AG04450 (cell line): Measurements from ENCODE around the gene RAD23B. TPM values are rescaled to one million over a fixed set of nuclear protein-coding genes. Genes with fewer than 3 reads are reported as not detected.

Source experiments
- CTCF ChIA-PET: fragments of 300-600, 350-600 bp; formaldehyde crosslinking; extraction: SDS; loops from one replicate; lab custom pipeline; 2022; ENCODE audit warnings: antibody characterized with exemption, inconsistent platforms; lab: Charles Lee
- POLR2A ChIA-PET: fragments of 350-600 bp; formaldehyde crosslinking; extraction: SDS; loops from one replicate; lab custom pipeline; 2021; ENCODE audit warnings: antibody characterized with exemption, inconsistent platforms; lab: Yijun Ruan, JAX
- DNase-seq: peaks from one replicate; pipeline ENCODE4 v3.0.0-alpha.2; 2011; ENCODE audit warnings: low read depth, low spot score
- H3K27ac ChIP-seq: one replicate; pipeline ENCODE4 v1.5.1; 2012; ENCODE audit warnings: low read depth, low read length, control low read depth
- H3K27me3 ChIP-seq: one replicate; pipeline ENCODE4 v1.6.0; 2012; ENCODE audit warnings: low read length; ENCODE audit not compliant: control insufficient read depth, insufficient read depth
- H3K4me3 ChIP-seq: 2 replicates; pipeline ENCODE4 v1.5.1; 2011; ENCODE audit warnings: mild to moderate bottlenecking, low read depth, low read length, control low read depth
- H3K9me3 ChIP-seq: 2 replicates; pipeline ENCODE4 v1.5.1; 2012; ENCODE audit warnings: low read length; ENCODE audit not compliant: control insufficient read depth, insufficient read depth
- polyA plus RNA-seq: library from polyadenylated mRNA; depleted of rRNA; stranded (reverse); fragments of >200 nt; gene quantifications from 2 replicates; pipeline ENCODE4 v1.2.3, GENCODE V29; 2011
- TF ChIP-seq, protein P1 (sequence below): IDR thresholded peaks from 2 replicates; pipeline ENCODE4 v1.5.1; 2011; ENCODE audit warnings: low read depth, low read length, control low read depth, inconsistent platforms

Gene RAD23B
- polyA plus RNA-seq, 1 experiment, result 224 TPM

DNA sequence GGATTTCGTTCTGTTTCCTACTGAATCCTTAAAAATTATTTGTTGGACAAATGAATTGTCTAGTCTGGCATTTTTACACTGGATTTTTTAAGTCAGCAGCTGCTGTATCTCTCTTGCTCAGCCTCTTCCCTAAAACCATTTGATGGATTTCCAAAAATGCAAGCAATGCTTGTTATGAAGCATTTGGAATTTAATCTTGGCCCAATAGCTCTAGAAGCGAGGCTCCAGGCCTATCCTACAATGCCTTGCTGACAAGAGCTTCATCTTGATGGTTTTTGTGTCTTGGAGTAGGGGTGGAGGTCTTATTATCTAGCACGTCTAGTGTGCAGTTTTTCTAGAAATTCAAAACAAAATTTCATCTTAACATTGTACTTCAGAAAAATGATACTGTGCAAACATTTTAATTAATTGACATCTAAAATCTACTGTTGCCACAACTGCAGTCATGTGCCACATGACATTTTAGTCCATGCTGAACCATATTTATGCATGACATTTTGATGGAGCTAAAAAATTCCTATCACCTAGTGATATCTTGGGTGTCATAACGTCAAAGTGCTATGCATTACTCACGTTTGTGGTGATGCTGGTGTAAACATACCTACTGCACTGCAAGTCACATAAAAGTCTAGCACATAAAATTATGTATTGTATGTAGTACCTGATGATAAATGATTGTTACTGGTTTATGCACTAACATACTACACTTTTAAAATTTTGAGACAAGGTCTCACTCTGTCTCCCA is 5.9 kb upstream of the RAD23B start:
- TF ChIP-seq, protein P1, sequence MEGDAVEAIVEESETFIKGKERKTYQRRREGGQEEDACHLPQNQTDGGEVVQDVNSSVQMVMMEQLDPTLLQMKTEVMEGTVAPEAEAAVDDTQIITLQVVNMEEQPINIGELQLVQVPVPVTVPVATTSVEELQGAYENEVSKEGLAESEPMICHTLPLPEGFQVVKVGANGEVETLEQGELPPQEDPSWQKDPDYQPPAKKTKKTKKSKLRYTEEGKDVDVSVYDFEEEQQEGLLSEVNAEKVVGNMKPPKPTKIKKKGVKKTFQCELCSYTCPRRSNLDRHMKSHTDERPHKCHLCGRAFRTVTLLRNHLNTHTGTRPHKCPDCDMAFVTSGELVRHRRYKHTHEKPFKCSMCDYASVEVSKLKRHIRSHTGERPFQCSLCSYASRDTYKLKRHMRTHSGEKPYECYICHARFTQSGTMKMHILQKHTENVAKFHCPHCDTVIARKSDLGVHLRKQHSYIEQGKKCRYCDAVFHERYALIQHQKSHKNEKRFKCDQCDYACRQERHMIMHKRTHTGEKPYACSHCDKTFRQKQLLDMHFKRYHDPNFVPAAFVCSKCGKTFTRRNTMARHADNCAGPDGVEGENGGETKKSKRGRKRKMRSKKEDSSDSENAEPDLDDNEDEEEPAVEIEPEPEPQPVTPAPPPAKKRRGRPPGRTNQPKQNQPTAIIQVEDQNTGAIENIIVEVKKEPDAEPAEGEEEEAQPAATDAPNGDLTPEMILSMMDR, result no peak
- H3K4me3 ChIP-seq, result no peak overlapping the region
- ChIA-PET POLR2A (interaction anchor here (1.1 kb wide), 3 partner anchors 17 to 28 kb away, joined by 4 to 6 read pairs (median 6); no protein-coding TSS in a partner anchor), CTCF (interaction anchor here (0.8 to 1.5 kb wide), 2 partner anchors 25 to 64 kb away, joined by 3 to 6 read pairs; no protein-coding TSS in a partner anchor)
- no peaks in the 10 kb centered on the region for H3K9me3 ChIP-seq
- H3K27me3 ChIP-seq, result no peaks in the 10 kb centered on the region
- H3K27ac ChIP-seq, result no peak overlapping the region
- DNase-seq, result peak; percentile 45

DNA sequence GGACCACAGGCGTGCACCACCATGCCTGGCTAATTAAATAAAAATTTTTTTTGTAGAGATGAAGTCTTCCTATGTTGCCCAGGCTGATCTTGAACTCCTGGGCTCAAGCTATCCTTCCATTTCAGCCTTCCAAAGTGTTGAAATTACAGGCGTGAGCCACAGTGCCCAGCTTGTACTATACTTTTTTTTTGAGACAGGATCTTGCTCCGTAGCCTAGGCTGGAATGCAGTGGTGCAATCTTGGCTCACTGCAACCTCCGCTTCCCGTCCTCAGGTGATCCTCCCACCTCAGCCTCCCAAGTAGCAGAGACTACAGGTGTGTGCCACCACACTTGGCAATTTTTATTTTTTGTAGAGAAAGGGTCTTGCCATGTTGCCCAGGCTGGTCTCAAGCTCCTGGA is 5.3 kb upstream of the RAD23B start:
- no peak for DNase-seq

DNA sequence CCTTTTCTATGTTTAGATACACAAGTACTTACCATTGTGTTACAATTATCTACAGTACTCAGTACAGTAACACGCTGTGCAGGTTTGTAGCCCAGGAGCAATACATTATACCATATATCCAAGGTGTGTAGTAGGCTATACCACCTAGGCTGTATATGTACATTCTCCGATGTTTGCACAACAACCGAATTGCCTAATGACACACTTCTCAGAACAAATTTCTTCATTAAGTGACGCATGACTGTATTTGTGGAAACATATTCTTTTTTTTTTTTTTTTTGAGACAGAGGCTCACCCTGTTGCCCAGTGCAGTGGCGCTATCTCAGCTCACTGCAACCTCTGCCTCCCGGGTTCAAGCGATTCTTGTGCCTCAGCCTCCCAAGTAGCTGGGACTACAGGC is 4.0 kb upstream of the RAD23B start:
- ChIA-PET CTCF (interaction anchor here (0.6 kb wide), 1 partner anchor 36 kb away, joined by 4 read pairs; no protein-coding TSS in a partner anchor), POLR2A (interaction anchor here (0.6 kb wide), 3 partner anchors 19 to 1724 kb away, joined by 4 to 9 read pairs (median 5); no protein-coding TSS in a partner anchor)
- TF ChIP-seq, protein P1, result no peak
- Histone ChIP-seq H3K4me3 (no peak overlapping the region), H3K27me3 (no peaks in the 10 kb centered on the region), H3K27ac (no peak overlapping the region), H3K9me3 (peaks cover 4% of the 10 kb centered on the region; the same call in 1 of the 2 replicates)
- no peak for DNase-seq

More for the DNA sequence above, 5.3 kb upstream of the RAD23B start:
- POLR2A ChIA-PET, result interaction anchor here (1.1 kb wide), 1 partner anchor 17 kb away, joined by 4 read pairs; no protein-coding TSS in a partner anchor
- H3K27ac ChIP-seq, result no peak overlapping the region
- CTCF ChIA-PET, result interaction anchor here (1.5 kb wide), 1 partner anchor 63 kb away, joined by 6 read pairs; no protein-coding TSS in a partner anchor
- TF ChIP-seq, protein P1, result no peak
- H3K4me3 ChIP-seq, result no peak overlapping the region
- H3K27me3 ChIP-seq, result no peaks in the 10 kb centered on the region
- H3K9me3 ChIP-seq, result no peaks in the 10 kb centered on the region

DNA sequence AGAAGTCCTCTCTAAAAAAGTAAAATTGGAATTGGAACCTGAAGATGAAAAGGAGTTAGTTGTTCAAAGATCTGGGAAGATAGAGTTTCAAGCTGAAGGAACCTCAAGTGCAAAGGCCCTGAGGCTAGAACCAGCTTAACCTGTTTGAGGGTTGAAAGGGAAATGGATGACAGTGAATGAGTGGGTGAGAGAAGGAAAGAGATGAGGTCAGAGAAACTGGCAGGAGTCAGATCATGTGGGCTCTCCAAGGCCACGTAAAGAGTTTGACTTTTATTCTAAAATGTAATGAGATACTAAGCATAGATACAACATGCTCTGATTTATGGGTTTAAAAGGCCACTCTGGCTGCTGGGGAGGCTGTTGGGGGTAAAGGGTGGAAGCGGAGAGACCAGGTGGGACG is 2.5 kb upstream of the RAD23B start:
- H3K27ac ChIP-seq, result no peak overlapping the region
- H3K4me3 ChIP-seq, result no peak overlapping the region
- TF ChIP-seq, protein P1, result no peak
- peaks cover 4% of the 10 kb centered on the region; the same call in 1 of the 2 replicates for H3K9me3 ChIP-seq
- no peaks in the 10 kb centered on the region for H3K27me3 ChIP-seq
- POLR2A ChIA-PET, result no interaction called here
- DNase-seq, result no peak
- CTCF ChIA-PET, result no interaction called here

DNA sequence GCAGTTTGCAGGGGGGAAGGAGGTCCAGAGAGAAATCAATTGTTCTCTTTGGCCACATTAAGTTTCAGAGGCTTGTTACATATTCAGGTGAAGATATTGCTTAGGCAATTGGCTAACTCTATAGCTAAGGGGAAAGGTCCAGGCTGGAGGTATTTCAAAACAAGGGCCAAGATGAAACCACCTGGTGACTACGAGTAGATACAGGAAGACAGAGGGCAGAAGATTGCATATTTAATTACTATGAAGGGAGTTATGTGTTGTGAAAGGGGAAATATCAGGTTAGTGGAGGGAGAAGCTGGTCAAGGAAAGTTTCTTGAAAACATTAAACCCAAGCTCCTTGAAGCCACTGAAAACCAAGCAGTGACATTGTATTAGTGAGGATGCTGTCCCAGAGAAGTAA is 1.9 kb upstream of the RAD23B start:
- H3K27me3 ChIP-seq, result no peaks in the 10 kb centered on the region
- H3K27ac ChIP-seq, result no peak overlapping the region
- POLR2A ChIA-PET, result interaction anchor here (0.6 to 3.2 kb wide), 2 partner anchors 29 to 58 kb away, joined by 5 to 25 read pairs; no protein-coding TSS in a partner anchor

More for the DNA sequence above, 1.9 kb upstream of the RAD23B start:
- peaks cover 4% of the 10 kb centered on the region; the same call in 1 of the 2 replicates for H3K9me3 ChIP-seq
- no peak overlapping the region for H3K4me3 ChIP-seq
- DNase-seq, result no peak
- CTCF ChIA-PET, result interaction anchor here (0.8 kb wide), 1 partner anchor 11 kb away, joined by 3 read pairs; no protein-coding TSS in a partner anchor
- TF ChIP-seq, protein P1, result no peak
